Hepatocyte (in vitro differentiated cells): Measurements from ENCODE around the gene CORO2B. TPM values are rescaled to one million over a fixed set of nuclear protein-coding genes. Genes with fewer than 3 reads are reported as not detected.

ENCODE experiments used
- DNase-seq: peaks from one replicate; pipeline ENCODE4 v3.0.0-alpha.2; 2016; ENCODE audit warnings: low spot score
- H2AFZ ChIP-seq: fragments of 200-600 bp; sonication (generic); 2 replicates; pipeline ENCODE4 v1.6.0; 2016; ENCODE audit warnings: antibody characterized with exemption, mild to moderate bottlenecking
- H3K27ac ChIP-seq: fragments of 200-600 bp; sonication (generic); 2 replicates; pipeline ENCODE4 v1.5.1; 2016; ENCODE audit warnings: mild to moderate bottlenecking
- H3K27me3 ChIP-seq: fragments of 200-600 bp; sonication (generic); 2 replicates; pipeline ENCODE4 v1.6.1; 2016
- H3K36me3 ChIP-seq: fragments of 200-600 bp; sonication (generic); replicated peaks from 2 replicates; pipeline ENCODE4 v1.5.1; 2016; ENCODE audit warnings: low read depth; ENCODE audit not compliant: insufficient read depth
- H3K4me1 ChIP-seq: fragments of 200-600 bp; sonication (generic); 2 replicates; pipeline ENCODE4 v1.5.1; 2016; ENCODE audit warnings: mild to moderate bottlenecking, moderate library complexity; ENCODE audit not compliant: insufficient read depth
- H3K4me2 ChIP-seq: fragments of 200-600 bp; sonication (generic); 2 replicates; pipeline ENCODE4 v1.6.0; 2016
- H3K4me3 ChIP-seq: fragments of 200-600 bp; sonication (generic); 2 replicates; pipeline ENCODE4 v1.5.1; 2016; ENCODE audit warnings: mild to moderate bottlenecking
- H3K79me2 ChIP-seq: fragments of 200-600 bp; sonication (generic); 2 replicates; pipeline ENCODE4 v1.6.0; 2017; ENCODE audit warnings: mild to moderate bottlenecking
- H3K9me2 ChIP-seq: fragments of 200-600 bp; sonication (generic); replicated peaks from 2 replicates; pipeline ENCODE4 v1.6.0; 2017; ENCODE audit warnings: mild to moderate bottlenecking; ENCODE audit not compliant: insufficient read depth
- H3K9me3 ChIP-seq: fragments of 200-600 bp; sonication (generic); 2 replicates; pipeline ENCODE4 v1.5.1; 2016; ENCODE audit warnings: low read depth, mild to moderate bottlenecking
- H4K20me1 ChIP-seq: fragments of 200-600 bp; sonication (generic); 2 replicates; pipeline ENCODE4 v1.6.0; 2016; ENCODE audit warnings: mild to moderate bottlenecking; ENCODE audit not compliant: insufficient read depth, poor library complexity, severe bottlenecking
- EZH2 ChIP-seq: fragments of 200-600 bp; sonication (generic); IDR thresholded peaks from 2 replicates; pipeline ENCODE4 v1.6.1; 2016; ENCODE audit warnings: antibody characterized with exemption, mild to moderate bottlenecking, borderline replicate concordance
- EZH2phosphoT487 ChIP-seq: fragments of 200-600 bp; sonication (generic); IDR thresholded peaks from one replicate; pipeline ENCODE4 v1.6.1; 2018; ENCODE audit warnings: antibody characterized with exemption, mild to moderate bottlenecking, low read depth, moderate library complexity; ENCODE audit not compliant: unreplicated experiment, severe bottlenecking
- WGBS: methylation state at CpG from one replicate; pipeline ENCODE4 v1.1.6; 2016; ENCODE audit warnings: low lambda C conversion rate; ENCODE audit errors: missing lambda C conversion rate; 5-methylcytosine and 5-hydroxymethylcytosine counted together
- polyA plus RNA-seq: library from polyadenylated mRNA; unstranded; fragments of >200 nt; fragmentation: Nextera tagmentation; extraction: Ambion mirVana; gene quantifications from 2 replicates; pipeline ENCODE4 v1.2.1, GENCODE V29; 2016
- total RNA-seq: library from RNA; depleted of rRNA; stranded (reverse); fragments of >200 nt; gene quantifications from 2 replicates; pipeline ENCODE4 v1.2.3, GENCODE V29; 2014
- TF ChIP-seq, protein P1 (sequence below): fragments of 200-600 bp; sonication (generic); IDR thresholded peaks from 2 replicates; pipeline ENCODE4 v1.5.1; 2016; ENCODE audit warnings: antibody characterized with exemption, mild to moderate bottlenecking; ENCODE audit not compliant: poor library complexity

The CORO2B gene
- total and polyA plus RNA-seq, 2 experiments from 2014 or later: 2.9 to 5.1 TPM

DNA sequence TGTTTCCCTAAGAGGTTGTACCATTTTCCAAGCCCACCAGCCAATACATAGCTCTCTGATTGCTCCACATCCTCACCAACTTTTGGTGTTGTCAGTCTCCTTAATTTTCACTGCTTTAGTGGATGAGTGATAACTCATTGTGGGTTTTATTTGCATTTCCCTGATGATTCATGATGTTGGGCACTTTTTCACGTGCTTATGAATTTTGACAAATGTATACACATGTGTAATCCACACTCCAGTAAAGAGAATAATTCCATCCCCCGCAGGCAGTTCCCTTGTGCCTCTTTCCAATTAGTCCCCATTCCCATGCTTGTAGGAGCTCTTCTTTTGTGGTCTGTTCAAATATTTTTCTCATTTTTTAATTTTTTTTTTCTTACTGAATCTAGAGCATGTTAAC lies 189.5 kb downstream of the CORO2B start:
- no peaks in the 10 kb centered on the region for H3K4me1 ChIP-seq
- no peaks in the 10 kb centered on the region for H3K27me3 ChIP-seq
- H3K4me2 ChIP-seq: no peak overlapping the region
- DNase-seq: no peak
- no peaks in the 10 kb centered on the region for H4K20me1 ChIP-seq
- TF ChIP-seq, protein P1, sequence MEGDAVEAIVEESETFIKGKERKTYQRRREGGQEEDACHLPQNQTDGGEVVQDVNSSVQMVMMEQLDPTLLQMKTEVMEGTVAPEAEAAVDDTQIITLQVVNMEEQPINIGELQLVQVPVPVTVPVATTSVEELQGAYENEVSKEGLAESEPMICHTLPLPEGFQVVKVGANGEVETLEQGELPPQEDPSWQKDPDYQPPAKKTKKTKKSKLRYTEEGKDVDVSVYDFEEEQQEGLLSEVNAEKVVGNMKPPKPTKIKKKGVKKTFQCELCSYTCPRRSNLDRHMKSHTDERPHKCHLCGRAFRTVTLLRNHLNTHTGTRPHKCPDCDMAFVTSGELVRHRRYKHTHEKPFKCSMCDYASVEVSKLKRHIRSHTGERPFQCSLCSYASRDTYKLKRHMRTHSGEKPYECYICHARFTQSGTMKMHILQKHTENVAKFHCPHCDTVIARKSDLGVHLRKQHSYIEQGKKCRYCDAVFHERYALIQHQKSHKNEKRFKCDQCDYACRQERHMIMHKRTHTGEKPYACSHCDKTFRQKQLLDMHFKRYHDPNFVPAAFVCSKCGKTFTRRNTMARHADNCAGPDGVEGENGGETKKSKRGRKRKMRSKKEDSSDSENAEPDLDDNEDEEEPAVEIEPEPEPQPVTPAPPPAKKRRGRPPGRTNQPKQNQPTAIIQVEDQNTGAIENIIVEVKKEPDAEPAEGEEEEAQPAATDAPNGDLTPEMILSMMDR: no peak
- no peak for TF ChIP-seq EZH2phosphoT487
- no peak for TF ChIP-seq EZH2
- H3K4me3 ChIP-seq: no peak overlapping the region
- H2AFZ ChIP-seq: no peak overlapping the region
- H3K27ac ChIP-seq: no peak overlapping the region
- H3K9me2 ChIP-seq: no peaks in the 10 kb centered on the region
- no peaks in the 10 kb centered on the region for H3K36me3 ChIP-seq
- no peaks in the 10 kb centered on the region for H3K79me2 ChIP-seq
- 17% methylated on average over 2 of the region's 2 CpGs for WGBS
- H3K9me3 ChIP-seq: no peaks in the 10 kb centered on the region

DNA sequence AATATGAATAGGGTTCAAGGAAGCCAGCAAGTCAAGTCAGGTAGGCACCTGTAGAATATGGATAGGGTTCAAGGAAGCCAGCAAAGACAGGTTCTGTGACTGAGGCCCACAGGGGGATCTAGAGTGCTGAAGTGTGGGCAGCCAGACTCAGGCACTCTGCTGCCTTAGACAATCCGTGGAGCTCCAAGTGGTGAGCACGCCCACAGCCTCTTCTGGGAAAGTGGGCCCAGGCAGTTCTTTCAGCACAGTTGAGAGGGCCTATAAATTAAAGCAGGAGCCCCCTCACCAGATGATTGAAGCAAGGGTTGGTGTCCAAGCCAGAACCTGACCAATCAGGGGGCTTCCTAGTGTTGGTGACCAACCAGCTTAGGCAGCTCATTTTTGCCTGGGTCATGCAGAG lies 190.9 kb downstream of the CORO2B start:
- H3K27me3 ChIP-seq: no peaks in the 10 kb centered on the region
- 87% methylated on average over 2 of the region's 2 CpGs for WGBS
- H3K9me2 ChIP-seq: no peaks in the 10 kb centered on the region
- H3K4me3 ChIP-seq: no peak overlapping the region
- no peak overlapping the region for H2AFZ ChIP-seq
- H3K4me1 ChIP-seq: no peaks in the 10 kb centered on the region
- H3K4me2 ChIP-seq: no peak overlapping the region
- no peaks in the 10 kb centered on the region for H3K36me3 ChIP-seq
- no peaks in the 10 kb centered on the region for H3K9me3 ChIP-seq
- H3K79me2 ChIP-seq: no peaks in the 10 kb centered on the region
- H3K27ac ChIP-seq: no peak overlapping the region
- no peak for DNase-seq
- H4K20me1 ChIP-seq: no peaks in the 10 kb centered on the region
- TF ChIP-seq, protein P1: no peak
- no peak for TF ChIP-seq EZH2phosphoT487
- no peak for TF ChIP-seq EZH2

DNA sequence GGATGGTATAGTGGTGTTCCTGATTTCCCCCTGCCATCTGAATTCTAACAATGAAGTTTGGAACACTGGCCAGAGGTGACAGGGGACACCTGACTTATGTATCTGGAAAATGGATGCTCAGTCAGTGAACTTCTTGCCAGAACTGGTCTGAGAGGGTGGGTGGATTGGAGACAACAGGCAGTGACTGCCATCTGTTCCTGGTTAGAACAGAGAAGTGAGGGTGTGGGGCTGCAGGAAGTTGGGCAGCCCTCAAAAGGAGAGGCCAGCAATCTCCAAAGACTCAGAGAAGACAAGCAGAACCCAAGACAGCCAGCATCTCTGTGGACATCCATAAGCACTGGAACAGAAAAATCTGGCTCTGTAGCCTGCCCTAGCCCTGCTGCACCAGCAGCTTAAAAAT lies 191.4 kb downstream of the CORO2B start:
- no peak overlapping the region for H3K27ac ChIP-seq
- H3K9me3 ChIP-seq: no peaks in the 10 kb centered on the region
- no peaks in the 10 kb centered on the region for H4K20me1 ChIP-seq
- H3K9me2 ChIP-seq: no peaks in the 10 kb centered on the region
- no peak for DNase-seq
- no peak overlapping the region for H3K4me2 ChIP-seq
- H3K79me2 ChIP-seq: no peaks in the 10 kb centered on the region
- no peak overlapping the region for H3K4me3 ChIP-seq
- H3K27me3 ChIP-seq: no peaks in the 10 kb centered on the region
- no peaks in the 10 kb centered on the region for H3K4me1 ChIP-seq
- no peaks in the 10 kb centered on the region for H3K36me3 ChIP-seq
- TF ChIP-seq EZH2: no peak
- TF ChIP-seq, protein P1: no peak
- no peak for TF ChIP-seq EZH2phosphoT487
- H2AFZ ChIP-seq: no peak overlapping the region

DNA sequence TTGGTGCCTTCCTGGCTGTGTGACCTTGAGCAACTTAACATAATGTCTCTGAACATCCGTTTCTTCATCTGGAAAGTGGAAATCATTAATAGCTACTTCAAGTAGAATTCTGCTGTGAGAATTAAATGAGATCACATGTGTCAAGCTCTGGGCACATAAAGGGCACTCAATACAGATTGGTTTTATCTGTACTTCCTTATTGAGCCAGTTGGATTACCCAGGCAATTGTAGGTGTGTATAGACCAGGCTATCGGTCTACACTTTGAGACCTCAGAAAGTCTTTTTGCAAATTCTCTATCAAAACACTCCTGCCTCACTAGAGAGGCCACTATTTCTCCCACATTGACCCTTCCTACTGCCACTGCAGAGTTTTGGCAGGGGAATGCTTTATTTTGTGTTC lies 194.2 kb downstream of the CORO2B start:
- Histone ChIP-seq H3K4me2 (no peak overlapping the region), H3K27ac (no peak overlapping the region), H3K9me3 (no peaks in the 10 kb centered on the region), H3K79me2 (no peaks in the 10 kb centered on the region), H3K36me3 (no peaks in the 10 kb centered on the region), H3K4me3 (no peak overlapping the region), H3K4me1 (no peaks in the 10 kb centered on the region), H2AFZ (no peak overlapping the region), H4K20me1 (no peaks in the 10 kb centered on the region), H3K27me3 (no peaks in the 10 kb centered on the region), H3K9me2 (no peaks in the 10 kb centered on the region)
- TF ChIP-seq, protein P1: no peak
- no peak for TF ChIP-seq EZH2
- TF ChIP-seq EZH2phosphoT487: no peak
- no peak for DNase-seq
- 95% methylated on average over 2 of the region's 2 CpGs for WGBS
